K562 (cell line): ENCODE results near the gene GLRX2. TPM values are rescaled to one million over a fixed set of nuclear protein-coding genes. Genes with fewer than 3 reads are reported as not detected.

Experiments
- ARHGAP35 ChIP-seq: fragments of 450-650 bp; IDR thresholded peaks from 2 replicates; pipeline ENCODE4 v1.6.1; 2018; ENCODE audit not compliant: partially characterized antibody
- E2F3 ChIP-seq: fragments of 250-450 bp; sonication (Bioruptor Pico); IDR thresholded peaks from 2 replicates; pipeline ENCODE4 v1.4.0; 2020; ENCODE audit warnings: mild to moderate bottlenecking
- FUS ChIP-seq: fragments of 200-400 bp; formaldehyde crosslinking; optimal IDR thresholded peaks from 2 replicates; pipeline ENCODE3; 2017; ENCODE audit warnings: low read depth, low read length
- IRF9 ChIP-seq: fragments of 450-650 bp; IDR thresholded peaks from 2 replicates; pipeline ENCODE4 v1.6.1; 2016; ENCODE audit warnings: missing biosample characterization, missing genetic modification characterization
- MAFK ChIP-seq: IDR thresholded peaks from 2 replicates; pipeline ENCODE4 v1.6.1; 2011; ENCODE audit warnings: low read length, improper control_type of control experiment
- PHTF2 ChIP-seq: fragments of 250-450 bp; sonication (Bioruptor Pico); IDR thresholded peaks from 2 replicates; pipeline ENCODE4 v1.5.0; 2021; ENCODE audit warnings: mild to moderate bottlenecking
- RHOXF2B ChIP-seq: fragments of 250-450 bp; sonication (Bioruptor Pico); conservative IDR thresholded peaks from 2 replicates; pipeline ENCODE4 v1.5.1; 2021
- RNF2 ChIP-seq: sonication (generic); IDR thresholded peaks from 2 replicates; pipeline ENCODE4 v1.6.1; 2016
- TCF7 ChIP-seq: sonication (generic); IDR thresholded peaks from 2 replicates; pipeline ENCODE4 v1.6.1; 2016; ENCODE audit warnings: antibody characterized with exemption, borderline replicate concordance
- ZBTB11 ChIP-seq, 3 experiments: fragments of 200-800 bp in 1 of 3; fragments of 250-450 bp in 1 of 3; fragments of 450-650 bp in 1 of 3; sonication (Bioruptor Pico) in 1 of 3; sonication (Bioruptor generic) in 1 of 3; formaldehyde crosslinking in 1 of 3; IDR thresholded peaks; 2 replicates each; pipeline versions ENCODE4 v1.6.1 to v1.8.0; 2016 to 2022; ENCODE audit warnings: mild to moderate bottlenecking in 2 of 3, missing genetic modification characterization in 2 of 3, missing compliant biosample characterization in 1 of 3, moderate library complexity in 1 of 3
- ZNF217 ChIP-seq: sonication (generic); formaldehyde crosslinking; IDR thresholded peaks from 2 replicates; pipeline ENCODE4 v1.8.0; 2022; ENCODE audit warnings: mild to moderate bottlenecking, missing genetic modification reagents
- ZNF318 ChIP-seq, 2 experiments: fragments of 450-650 bp; IDR thresholded peaks; 2 replicates each; pipeline ENCODE4 v1.6.1; 2016; ENCODE audit warnings: mild to moderate bottlenecking in 2 of 2, borderline replicate concordance in 1 of 2, low read depth in 1 of 2, moderate library complexity in 1 of 2
- ZNF589 ChIP-seq: fragments of 200-800 bp; sonication (Bioruptor generic); IDR thresholded peaks from 2 replicates; pipeline ENCODE4 v1.6.1; 2016; ENCODE audit warnings: low read depth, missing genetic modification characterization, missing compliant biosample characterization
- ZSCAN32 ChIP-seq: fragments of 450-650 bp; formaldehyde crosslinking; IDR thresholded peaks from 2 replicates; pipeline ENCODE4 v1.4.0; 2020; ENCODE audit warnings: mild to moderate bottlenecking, moderate library complexity
- polyA plus RNA-seq, 8 experiments: library from polyadenylated mRNA; depleted of rRNA in 4 of 8; stranded (reverse) in 5 of 8; unstranded in 3 of 8; fragments of >200 nt; fragmentation: Nextera tagmentation in 2 of 8; fragmentation: Illumina TruSeq in 1 of 8; extraction: Ambion mirVana in 2 of 8; extraction: Trizol in 1 of 8; gene quantifications; 2 replicates each; pipeline versions ENCODE4 v1.2.1 to v1.2.3, GENCODE V29; 2011 to 2014; ENCODE audit warnings: inconsistent platforms in 1 of 8, missing spikeins in 1 of 8
- total RNA-seq, 7 experiments: library from RNA; depleted of rRNA in 6 of 7; stranded (reverse); fragments of >200 nt in 6 of 7; fragmentation: Illumina TruSeq in 2 of 7; extraction: Trizol in 2 of 7; gene quantifications; 2 replicates each; pipeline versions ENCODE4 v1.2.1 to v1.2.3, GENCODE V29; 2011 to 2021; ENCODE audit warnings: low replicate concordance in 1 of 7

GLRX2 gene
- total and polyA plus RNA-seq, 9 of the 15 experiments (the other 6 are each of a cell fraction or from before 2014, with no cell fraction given) = 13.3 to 82.6 (median 55.1) TPM

- TF ChIP-seq RHOXF2B (CRISPR knock-in tag) (no peak), ZNF318 (IDR thresholded peaks at IDR 0.05; ENCODE audit: borderline replicate concordance in 1 of 2, low read depth in 1 of 2) (0 out of 4 replicates have a peak, but pooled peaks of 1 of the 2 experiments have one; percentile 27), TCF7 (no peak), E2F3 (0 out of 2 replicates have a peak, but pooled peaks have one; percentile 13), ZNF589 (CRISPR knock-in tag) (no peak), IRF9 (no peak), ZSCAN32 (CRISPR knock-in tag) (no peak), FUS (peak; percentile 84), ZBTB11 (CRISPR knock-in tag; IDR thresholded peaks at IDR 0.05) (peak in 1 of 3 experiments; percentile 64; a peak in 1 of 6 replicates), ARHGAP35 (no peak), RNF2 (0 out of 2 replicates have a peak, but pooled peaks have one; percentile 31), MAFK (no peak), ZNF217 (no peak), PHTF2 (CRISPR knock-in tag) (peak; percentile 51; the same call in 1 of the 2 replicates)
Measured at GRCh38 chr1:193104907-193105820, at the start of gene GLRX2 (continued).
